ENCODE measurements around the gene ASMTL. TPM values are rescaled to one million over a fixed set of nuclear protein-coding genes. Genes with fewer than 3 reads are reported as not detected.

ASMTL gene
- total RNA-seq, 4 donors from 2014 or later = 19.4 to 27.7 (median 24.4) TPM

- DNase-seq (ENCODE audit: low spot score in 2 of 2) = no peak
- TF ChIP-seq CTCF (IDR thresholded peaks at IDR 0.05) (no peak), POLR2A (IDR thresholded peaks at IDR 0.05) (no peak), EP300 (IDR thresholded peaks at IDR 0.05) (no peak), POLR2AphosphoS5 (IDR thresholded peaks at IDR 0.05) (no peak)
- no peaks in the 10 kb centered on the region for H3K9me3 ChIP-seq
- H3K4me1 ChIP-seq = peaks cover 52% of the 10 kb centered on the region
- H3K27me3 ChIP-seq = no peaks in the 10 kb centered on the region
- peaks cover 55% of the 10 kb centered on the region for H3K36me3 ChIP-seq
- no peak overlapping the region for H3K27ac ChIP-seq
- WGBS = 96% methylated on average over 10 of the region's 10 CpGs
- peak overlapping the region; percentile 98 for H3K4me3 ChIP-seq
These were observed 62.8 kb downstream of the ASMTL start for GRCh38 chrX:1389993-1390285.

- 91% methylated on average over 23 of the region's 51 CpGs for WGBS
- Histone ChIP-seq H3K27ac (no peak overlapping the region), H3K27me3 (no peaks in the 10 kb centered on the region), H3K4me3 (no peak overlapping the region), H3K9me3 (no peaks in the 10 kb centered on the region), H3K4me1 (peaks cover 47% of the 10 kb centered on the region), H3K36me3 (peaks cover 60% of the 10 kb centered on the region)
- DNase-seq (ENCODE audit: low spot score in 2 of 2) = peak in 1 of 2 donors; percentile 68
- TF ChIP-seq POLR2AphosphoS5 (IDR thresholded peaks at IDR 0.05) (no peak), CTCF (IDR thresholded peaks at IDR 0.05) (no peak), EP300 (IDR thresholded peaks at IDR 0.05) (no peak), POLR2A (IDR thresholded peaks at IDR 0.05) (no peak)
These were observed 63.3 kb downstream of the ASMTL start for GRCh38 chrX:1389181-1389992.

GRCh38 chrX:1388651-1389050 is 64.1 kb downstream of the ASMTL start:
- Histone ChIP-seq H3K4me3 (no peak overlapping the region), H3K9me3 (no peaks in the 10 kb centered on the region), H3K27ac (no peak overlapping the region), H3K27me3 (no peaks in the 10 kb centered on the region), H3K36me3 (peaks cover 68% of the 10 kb centered on the region), H3K4me1 (peaks cover 40% of the 10 kb centered on the region)
- TF ChIP-seq CTCF (IDR thresholded peaks at IDR 0.05) (no peak), EP300 (IDR thresholded peaks at IDR 0.05) (no peak), POLR2A (IDR thresholded peaks at IDR 0.05) (no peak)
- WGBS = 79% methylated on average over 4 of the region's 4 CpGs
- DNase-seq (ENCODE audit: low spot score in 2 of 2) = no peak

GRCh38 chrX:1387141-1387776 is 65.5 kb downstream of the ASMTL start:
- H3K4me3 ChIP-seq = no peak overlapping the region
- H3K4me1 ChIP-seq = peaks cover 32% of the 10 kb centered on the region
- no peaks in the 10 kb centered on the region for H3K9me3 ChIP-seq
- peak in 1 of 2 donors; percentile 72 for DNase-seq (ENCODE audit: low spot score in 2 of 2)
- H3K27me3 ChIP-seq = no peaks in the 10 kb centered on the region
- TF ChIP-seq POLR2A (IDR thresholded peaks at IDR 0.05) = no peak
- TF ChIP-seq CTCF (IDR thresholded peaks at IDR 0.05) = no peak
- no peak for TF ChIP-seq POLR2AphosphoS5 (IDR thresholded peaks at IDR 0.05)
- no peak for TF ChIP-seq EP300 (IDR thresholded peaks at IDR 0.05)
- no peak overlapping the region for H3K27ac ChIP-seq
- WGBS = 95% methylated on average over 24 of the region's 43 CpGs
- peaks cover 75% of the 10 kb centered on the region for H3K36me3 ChIP-seq

GRCh38 chrX:1386338-1387127 is 66.2 kb downstream of the ASMTL start:
- Histone ChIP-seq H3K9me3 (no peaks in the 10 kb centered on the region), H3K4me1 (peaks cover 32% of the 10 kb centered on the region), H3K36me3 (peaks cover 75% of the 10 kb centered on the region), H3K27me3 (no peaks in the 10 kb centered on the region), H3K4me3 (no peak overlapping the region), H3K27ac (no peak overlapping the region)
- DNase-seq (ENCODE audit: low spot score in 2 of 2) = peak in 1 of 2 donors; percentile 61
- TF ChIP-seq POLR2A (IDR thresholded peaks at IDR 0.05) (no peak), CTCF (IDR thresholded peaks at IDR 0.05) (no peak)
- 97% methylated on average over 21 of the region's 41 CpGs for WGBS
